Vagina (tissue), 2 donors: ENCODE results near the gene CGB8. TPM values are rescaled to one million over a fixed set of nuclear protein-coding genes. Genes with fewer than 3 reads are reported as not detected.

Source experiments
- DNase-seq, 2 donors: peaks; one replicate each; pipeline ENCODE4 v3.0.0-alpha.2; 2017; ENCODE audit errors: extremely low spot score in 2 of 2
- H3K27ac ChIP-seq: fragments of 200-600 bp; sonication (generic); one replicate; pipeline ENCODE4 v1.5.1; 2019
- H3K27me3 ChIP-seq: fragments of 200-600 bp; sonication (generic); one replicate; pipeline ENCODE4 v1.5.1; 2019
- H3K36me3 ChIP-seq, 2 donors: fragments of 200-600 bp; sonication (generic); one replicate each; pipeline ENCODE4 v1.5.1; 2017 to 2019
- H3K4me1 ChIP-seq: fragments of 200-600 bp; sonication (generic); one replicate; pipeline ENCODE4 v1.5.1; 2019
- H3K4me3 ChIP-seq, 2 donors: fragments of 200-600 bp; sonication (generic); 1 replicate in 1 of 2; 2 replicates in 1 of 2; pipeline ENCODE4 v1.5.1; 2016 to 2019
- H3K9me3 ChIP-seq: fragments of 200-600 bp; sonication (generic); one replicate; pipeline ENCODE4 v1.5.1; 2019
- POLR2A ChIP-seq, 2 donors: fragments of 450-650 bp; IDR thresholded peaks; one replicate each; pipeline ENCODE4 v1.6.1; 2017; ENCODE audit warnings: antibody characterized with exemption in 2 of 2, mild to moderate bottlenecking in 2 of 2, moderate library complexity in 2 of 2
- POLR2AphosphoS5 ChIP-seq, 2 donors: sonication (generic); formaldehyde crosslinking; IDR thresholded peaks; one replicate each; pipeline ENCODE4 v1.9.0; 2017; ENCODE audit warnings: antibody characterized with exemption in 2 of 2, mild to moderate bottlenecking in 2 of 2, low read depth in 1 of 2; ENCODE audit not compliant: insufficient read depth in 1 of 2
- intact Hi-C: fragments of 100-400 bp; cut with DNase I; formaldehyde crosslinking; loops from one replicate; pipeline ENCODE4 v1.15.1; 2023
- microRNA-seq: library from miRNA; unstranded; fragments of <30 nt; microRNA quantifications from one replicate; pipeline ENCODE4, GENCODE V29; 2017; ENCODE audit warnings: borderline number of aligned reads, borderline replicate concordance
- small RNA-seq: library from RNA; depleted of rRNA; stranded (forward); fragments of <200 nt; gene quantifications from one replicate; pipeline ENCODE3, GENCODE V24; 2016
- total RNA-seq: library from RNA; depleted of rRNA; stranded (reverse); fragments of >200 nt; gene quantifications from one replicate; pipeline ENCODE4 v1.2.3, GENCODE V29; 2016
- TF ChIP-seq, protein P1 (sequence below), 3 experiments: fragments of 450-650 bp in 2 of 3; fragments of 200-600 bp in 1 of 3; sonication (generic) in 1 of 3; IDR thresholded peaks; one replicate each; pipeline ENCODE4 v1.5.1; 2017 to 2019; ENCODE audit warnings: antibody characterized with exemption in 3 of 3, mild to moderate bottlenecking in 2 of 3, moderate library complexity in 2 of 3

The CGB8 gene
- total RNA-seq, 1 donor from 2014 or later: not detected

- Histone ChIP-seq H3K27ac (no peak overlapping the region), H3K27me3 (no peaks in the 10 kb centered on the region), H3K9me3 (no peaks in the 10 kb centered on the region), H3K4me1 (no peaks in the 10 kb centered on the region), H3K4me3 (no peak overlapping the region), H3K36me3 (peaks cover 6 to 64% of the 10 kb centered on the region in 2 donors)
- TF ChIP-seq POLR2A (IDR thresholded peaks at IDR 0.05) (no peak), POLR2AphosphoS5 (IDR thresholded peaks at IDR 0.05; ENCODE audit: insufficient read depth in 1 of 2, low read depth in 1 of 2) (no peak)
- TF ChIP-seq, protein P1, sequence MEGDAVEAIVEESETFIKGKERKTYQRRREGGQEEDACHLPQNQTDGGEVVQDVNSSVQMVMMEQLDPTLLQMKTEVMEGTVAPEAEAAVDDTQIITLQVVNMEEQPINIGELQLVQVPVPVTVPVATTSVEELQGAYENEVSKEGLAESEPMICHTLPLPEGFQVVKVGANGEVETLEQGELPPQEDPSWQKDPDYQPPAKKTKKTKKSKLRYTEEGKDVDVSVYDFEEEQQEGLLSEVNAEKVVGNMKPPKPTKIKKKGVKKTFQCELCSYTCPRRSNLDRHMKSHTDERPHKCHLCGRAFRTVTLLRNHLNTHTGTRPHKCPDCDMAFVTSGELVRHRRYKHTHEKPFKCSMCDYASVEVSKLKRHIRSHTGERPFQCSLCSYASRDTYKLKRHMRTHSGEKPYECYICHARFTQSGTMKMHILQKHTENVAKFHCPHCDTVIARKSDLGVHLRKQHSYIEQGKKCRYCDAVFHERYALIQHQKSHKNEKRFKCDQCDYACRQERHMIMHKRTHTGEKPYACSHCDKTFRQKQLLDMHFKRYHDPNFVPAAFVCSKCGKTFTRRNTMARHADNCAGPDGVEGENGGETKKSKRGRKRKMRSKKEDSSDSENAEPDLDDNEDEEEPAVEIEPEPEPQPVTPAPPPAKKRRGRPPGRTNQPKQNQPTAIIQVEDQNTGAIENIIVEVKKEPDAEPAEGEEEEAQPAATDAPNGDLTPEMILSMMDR (IDR thresholded peaks at IDR 0.05): no peak
- intact Hi-C loops: no loop called here
- no peak for DNase-seq
Observed at GRCh38 chr19:49004964-49005614, 43.8 kb downstream of the CGB8 start.

GRCh38 chr19:49004133-49004532 is 44.8 kb downstream of the CGB8 start:
- H3K4me3 ChIP-seq: no peak overlapping the region
- peaks cover 6 to 55% of the 10 kb centered on the region in 2 donors for H3K36me3 ChIP-seq
- no peak for DNase-seq
- no peaks in the 10 kb centered on the region for H3K27me3 ChIP-seq
- H3K9me3 ChIP-seq: no peaks in the 10 kb centered on the region
- H3K27ac ChIP-seq: no peak overlapping the region
- H3K4me1 ChIP-seq: no peaks in the 10 kb centered on the region
- intact Hi-C loops: no loop called here
- no peak for TF ChIP-seq POLR2AphosphoS5 (IDR thresholded peaks at IDR 0.05; ENCODE audit: insufficient read depth in 1 of 2, low read depth in 1 of 2)
- TF ChIP-seq, protein P1 (IDR thresholded peaks at IDR 0.05): no peak
- TF ChIP-seq POLR2A (IDR thresholded peaks at IDR 0.05): no peak

- DNase-seq: no peak
- TF ChIP-seq, protein P1 (IDR thresholded peaks at IDR 0.05): peak in 1 of 3 experiments; percentile 32
- no peak for TF ChIP-seq POLR2A (IDR thresholded peaks at IDR 0.05)
- intact Hi-C loops: loop anchor here (10.0 kb wide), 1 partner anchor 145 kb away; no protein-coding TSS in a partner anchor
- no peaks in the 10 kb centered on the region for H3K9me3 ChIP-seq
- H3K27ac ChIP-seq: no peak overlapping the region
- no peaks in the 10 kb centered on the region for H3K27me3 ChIP-seq
- peaks cover 6 to 24% of the 10 kb centered on the region in 2 donors for H3K36me3 ChIP-seq
- H3K4me1 ChIP-seq: peaks cover 5% of the 10 kb centered on the region
- H3K4me3 ChIP-seq: no peak overlapping the region
Observed at GRCh38 chr19:48999481-49000325, 49.2 kb downstream of the CGB8 start.

DNA sequence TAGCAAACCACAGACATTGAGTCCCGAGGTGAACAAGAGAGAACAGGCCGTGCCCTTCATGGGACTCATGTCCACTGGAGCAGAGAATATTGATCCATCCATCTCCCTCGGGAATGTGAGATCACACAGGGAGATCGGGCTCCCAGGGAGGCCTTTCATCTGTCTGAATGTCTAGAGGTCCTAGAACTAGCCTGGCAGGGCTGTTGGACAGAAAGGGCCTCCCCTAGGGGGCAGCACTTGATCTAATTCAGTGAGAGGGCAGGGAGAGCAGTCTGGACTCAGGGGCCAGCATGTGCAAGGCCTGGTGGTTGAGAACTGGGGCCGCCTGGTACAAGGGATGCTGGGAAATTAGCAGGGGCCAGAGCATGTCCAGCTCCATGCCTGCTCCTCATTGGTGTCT is 50.9 kb downstream of the CGB8 start:
- H3K36me3 ChIP-seq: peaks cover 0 to 8% of the 10 kb centered on the region in 2 donors
- TF ChIP-seq POLR2AphosphoS5 (IDR thresholded peaks at IDR 0.05; ENCODE audit: insufficient read depth in 1 of 2, low read depth in 1 of 2) (no peak), POLR2A (IDR thresholded peaks at IDR 0.05) (no peak)
- TF ChIP-seq, protein P1 (IDR thresholded peaks at IDR 0.05): no peak
- intact Hi-C loops: loop anchor here (10.0 kb wide), 1 partner anchor 147 kb away; no protein-coding TSS in a partner anchor

More for the DNA sequence above, 50.9 kb downstream of the CGB8 start:
- H3K27me3 ChIP-seq: no peaks in the 10 kb centered on the region
- H3K4me1 ChIP-seq: peaks cover 13% of the 10 kb centered on the region
- no peaks in the 10 kb centered on the region for H3K9me3 ChIP-seq
- DNase-seq: no peak
- no peak overlapping the region for H3K27ac ChIP-seq
- no peak overlapping the region for H3K4me3 ChIP-seq

Small RNA genes lying within 50 kb of the gene (microRNA-seq; reads per million reads assigned to microRNA genes)
- gene MIR6798: not detected

Small RNA genes lying within 50 kb of the gene (small RNA-seq; reads per million reads assigned to genes)
- not detected for gene MIR6798
- gene RN7SL708P: not detected

Other genes starting within 250 kb of the CGB8 start
- gene BCAT2, start 238.1 kb downstream of the CGB8 start, total RNA-seq: 41.5 TPM
- 19.2 TPM for gene HSD17B14, start 212.6 kb downstream of the CGB8 start, total RNA-seq
- gene PLEKHA4, start 180.5 kb downstream of the CGB8 start, total RNA-seq: 37.1 TPM
- 52.1 TPM for gene PPP1R15A, start 176.7 kb downstream of the CGB8 start, total RNA-seq
- gene TULP2, start 150.4 kb downstream of the CGB8 start, total RNA-seq: not detected
- gene NUCB1, start 148.8 kb downstream of the CGB8 start, total RNA-seq: 151 TPM
- gene DHDH, start 115.4 kb downstream of the CGB8 start, total RNA-seq: not detected
- gene BAX, start 94.2 kb downstream of the CGB8 start, total RNA-seq: 52.3 TPM
- 4,380 TPM for gene FTL, start 83.8 kb downstream of the CGB8 start, total RNA-seq
- 32.2 TPM for gene GYS1, start 55.8 kb downstream of the CGB8 start, total RNA-seq
- gene RUVBL2, start 55.2 kb downstream of the CGB8 start, total RNA-seq: 100 TPM
- not detected for gene LHB, start 32.0 kb downstream of the CGB8 start, total RNA-seq
- gene CGB3, start 24.8 kb downstream of the CGB8 start, total RNA-seq: not detected
- gene CGB2, start 17.2 kb downstream of the CGB8 start, total RNA-seq: not detected
- gene CGB1, start 12.2 kb downstream of the CGB8 start, total RNA-seq: not detected
- gene CGB5, start 5.3 kb downstream of the CGB8 start, total RNA-seq: not detected
- gene CGB7, start 8.6 kb upstream of the CGB8 start, total RNA-seq: 0.98 TPM
- gene NTF4, start 15.7 kb upstream of the CGB8 start, total RNA-seq: 6.1 TPM
- not detected for gene KCNA7, start 23.6 kb upstream of the CGB8 start, total RNA-seq
- gene SNRNP70, start 36.3 kb upstream of the CGB8 start, total RNA-seq: 380 TPM
- 23.8 TPM for gene LIN7B, start 65.3 kb upstream of the CGB8 start, total RNA-seq
- not detected for gene C19orf73, start 70.0 kb upstream of the CGB8 start, total RNA-seq
- gene PPFIA3, start 70.4 kb upstream of the CGB8 start, total RNA-seq: 4.7 TPM
- 0.25 TPM for gene HRC, start 106.3 kb upstream of the CGB8 start, total RNA-seq
- 22.8 TPM for gene TRPM4, start 108.7 kb upstream of the CGB8 start, total RNA-seq